OCI-LY1 (cell line): Measurements from ENCODE around the gene KCTD16.

ENCODE experiments used
- H2AFZ ChIP-seq: fragments of 200-600 bp; sonication (generic), shearing (Covaris generic); 2 replicates; pipeline ENCODE4 v1.6.0; 2014; ENCODE audit warnings: antibody characterized with exemption, mild to moderate bottlenecking, low read length
- H3F3A ChIP-seq: fragments of 200-600 bp; sonication (generic), shearing (Covaris generic); 2 replicates; pipeline ENCODE4 v1.6.0; 2014; ENCODE audit warnings: mild to moderate bottlenecking, antibody characterized with exemption, low read length, moderate library complexity; ENCODE audit not compliant: insufficient read depth
- H3K27ac ChIP-seq: fragments of 200-600 bp; sonication (generic); 2 replicates; pipeline ENCODE4 v1.5.1; 2014; ENCODE audit warnings: low read length, mixed run types, mild to moderate bottlenecking, low read depth; ENCODE audit not compliant: poor library complexity, severe bottlenecking
- H3K27me3 ChIP-seq: fragments of 200-600 bp; sonication (generic); 2 replicates; pipeline ENCODE4 v1.6.0; 2014; ENCODE audit warnings: antibody characterized with exemption, mild to moderate bottlenecking, low read length, moderate library complexity; ENCODE audit not compliant: insufficient read depth
- H3K36me3 ChIP-seq: fragments of 200-600 bp; sonication (generic); 2 replicates; pipeline ENCODE4 v1.6.1; 2014; ENCODE audit warnings: mild to moderate bottlenecking, antibody characterized with exemption, low read length, moderate library complexity, mixed read lengths; ENCODE audit not compliant: insufficient read depth
- H3K4me1 ChIP-seq: fragments of 200-600 bp; sonication (generic); 2 replicates; pipeline ENCODE4 v1.5.1; 2014; ENCODE audit warnings: mild to moderate bottlenecking, low read length, moderate library complexity; ENCODE audit not compliant: insufficient read depth, severe bottlenecking
- H3K4me2 ChIP-seq: fragments of 200-600 bp; sonication (generic), shearing (Covaris generic); 2 replicates; pipeline ENCODE4 v1.6.1; 2014; ENCODE audit warnings: low read length
- H3K4me3 ChIP-seq: fragments of 200-600 bp; sonication (generic); 2 replicates; pipeline ENCODE4 v1.5.1; 2014; ENCODE audit warnings: low read length, low read depth, mild to moderate bottlenecking, mixed read lengths; ENCODE audit not compliant: poor library complexity, severe bottlenecking
- H3K79me2 ChIP-seq: fragments of 200-600 bp; shearing (Covaris generic); 2 replicates; pipeline ENCODE4 v1.6.1; 2016; ENCODE audit warnings: mixed run types, low read length, mixed read lengths; ENCODE audit not compliant: insufficient read depth
- H3K9ac ChIP-seq: fragments of 200-600 bp; sonication (generic), shearing (Covaris generic); 2 replicates; pipeline ENCODE4 v1.6.1; 2014; ENCODE audit warnings: mild to moderate bottlenecking, low read length, mixed read lengths
- H3K9me2 ChIP-seq: fragments of 200-600 bp; sonication (generic), shearing (Covaris generic); 2 replicates; pipeline ENCODE4 v1.6.1; 2014; ENCODE audit warnings: low read depth, mild to moderate bottlenecking, low read length, mixed read lengths
- H3K9me3 ChIP-seq: fragments of 200-600 bp; shearing (Covaris generic); 2 replicates; pipeline ENCODE4 v1.6.1; 2014; ENCODE audit warnings: low read length, mixed read lengths
- H4K20me1 ChIP-seq: fragments of 200-600 bp; sonication (generic), shearing (Covaris generic); 2 replicates; pipeline ENCODE4 v1.6.0; 2016; ENCODE audit warnings: mild to moderate bottlenecking, low read length; ENCODE audit not compliant: insufficient read depth
- EZH2 ChIP-seq: fragments of 200-600 bp; sonication (generic), shearing (Covaris generic); IDR thresholded peaks from 2 replicates; pipeline ENCODE4 v1.8.0; 2017; ENCODE audit warnings: borderline replicate concordance, mixed run types, mild to moderate bottlenecking, antibody characterized with exemption, low read length, moderate library complexity, mixed read lengths
- TF ChIP-seq, protein P1 (sequence below): fragments of 200-600 bp; sonication (generic), shearing (Covaris generic); IDR thresholded peaks from 2 replicates; pipeline ENCODE4 v1.5.1; 2017; ENCODE audit warnings: mild to moderate bottlenecking, antibody characterized with exemption, low read length, moderate library complexity, mixed read lengths

The KCTD16 gene

GRCh38 chr5:144318460-144318859 is 147.8 kb downstream of the KCTD16 start:
- Histone ChIP-seq H3K27me3 (no peaks in the 10 kb centered on the region), H3K27ac (no peak overlapping the region), H3K4me3 (no peak overlapping the region), H3K4me2 (no peak overlapping the region), H3K9ac (no peak overlapping the region), H3K9me2 (no peaks in the 10 kb centered on the region), H3K36me3 (no peaks in the 10 kb centered on the region), H2AFZ (no peak overlapping the region), H3K79me2 (no peaks in the 10 kb centered on the region), H4K20me1 (no peaks in the 10 kb centered on the region), H3F3A (no peaks in the 10 kb centered on the region), H3K9me3 (no peaks in the 10 kb centered on the region), H3K4me1 (no peaks in the 10 kb centered on the region)
- TF ChIP-seq EZH2, result no peak
- TF ChIP-seq, protein P1, sequence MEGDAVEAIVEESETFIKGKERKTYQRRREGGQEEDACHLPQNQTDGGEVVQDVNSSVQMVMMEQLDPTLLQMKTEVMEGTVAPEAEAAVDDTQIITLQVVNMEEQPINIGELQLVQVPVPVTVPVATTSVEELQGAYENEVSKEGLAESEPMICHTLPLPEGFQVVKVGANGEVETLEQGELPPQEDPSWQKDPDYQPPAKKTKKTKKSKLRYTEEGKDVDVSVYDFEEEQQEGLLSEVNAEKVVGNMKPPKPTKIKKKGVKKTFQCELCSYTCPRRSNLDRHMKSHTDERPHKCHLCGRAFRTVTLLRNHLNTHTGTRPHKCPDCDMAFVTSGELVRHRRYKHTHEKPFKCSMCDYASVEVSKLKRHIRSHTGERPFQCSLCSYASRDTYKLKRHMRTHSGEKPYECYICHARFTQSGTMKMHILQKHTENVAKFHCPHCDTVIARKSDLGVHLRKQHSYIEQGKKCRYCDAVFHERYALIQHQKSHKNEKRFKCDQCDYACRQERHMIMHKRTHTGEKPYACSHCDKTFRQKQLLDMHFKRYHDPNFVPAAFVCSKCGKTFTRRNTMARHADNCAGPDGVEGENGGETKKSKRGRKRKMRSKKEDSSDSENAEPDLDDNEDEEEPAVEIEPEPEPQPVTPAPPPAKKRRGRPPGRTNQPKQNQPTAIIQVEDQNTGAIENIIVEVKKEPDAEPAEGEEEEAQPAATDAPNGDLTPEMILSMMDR, result no peak

GRCh38 chr5:144323181-144323580 is 152.5 kb downstream of the KCTD16 start:
- Histone ChIP-seq H3K9me3 (no peaks in the 10 kb centered on the region), H3K36me3 (no peaks in the 10 kb centered on the region), H3K9ac (no peak overlapping the region), H2AFZ (no peak overlapping the region), H3K4me2 (no peak overlapping the region), H4K20me1 (no peaks in the 10 kb centered on the region), H3K4me3 (no peak overlapping the region), H3K9me2 (no peaks in the 10 kb centered on the region), H3K27me3 (no peaks in the 10 kb centered on the region), H3K27ac (no peak overlapping the region), H3F3A (no peaks in the 10 kb centered on the region), H3K79me2 (no peaks in the 10 kb centered on the region), H3K4me1 (no peaks in the 10 kb centered on the region)
- no peak for TF ChIP-seq EZH2
- TF ChIP-seq, protein P1, result no peak

DNA sequence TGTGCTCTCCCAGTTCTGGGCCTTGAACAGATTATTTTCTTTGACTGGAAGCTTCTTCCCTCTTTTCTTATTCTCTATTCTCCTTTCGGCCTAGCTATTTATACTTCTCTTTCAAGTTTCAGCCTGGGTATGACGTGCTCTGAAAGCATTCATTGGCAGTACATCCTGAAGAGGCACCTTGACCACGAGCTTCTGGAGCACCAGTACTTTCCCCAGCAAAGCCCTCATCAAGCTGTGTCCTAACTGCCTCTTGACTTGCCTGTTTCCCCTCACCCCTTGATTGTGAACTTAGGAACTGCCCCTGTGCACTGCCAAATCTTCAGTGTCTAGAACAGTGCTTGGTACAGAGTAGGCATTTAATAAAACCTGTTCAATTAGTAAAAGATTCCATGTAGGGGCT is 154.9 kb downstream of the KCTD16 start:
- no peak overlapping the region for H2AFZ ChIP-seq
- H3K36me3 ChIP-seq, result no peaks in the 10 kb centered on the region

More for the DNA sequence above, 154.9 kb downstream of the KCTD16 start:
- H3K27me3 ChIP-seq, result no peaks in the 10 kb centered on the region
- no peaks in the 10 kb centered on the region for H3F3A ChIP-seq
- no peaks in the 10 kb centered on the region for H3K9me2 ChIP-seq
- no peaks in the 10 kb centered on the region for H3K79me2 ChIP-seq
- no peak overlapping the region for H3K27ac ChIP-seq
- no peak overlapping the region for H3K4me2 ChIP-seq
- no peaks in the 10 kb centered on the region for H3K9me3 ChIP-seq
- TF ChIP-seq EZH2, result no peak
- TF ChIP-seq, protein P1, result no peak
- H4K20me1 ChIP-seq, result no peaks in the 10 kb centered on the region
- H3K9ac ChIP-seq, result no peak overlapping the region
- H3K4me3 ChIP-seq, result no peak overlapping the region
- H3K4me1 ChIP-seq, result no peaks in the 10 kb centered on the region
